Neural cell (in vitro differentiated cells): ENCODE results near the gene GRIN3B. TPM values are rescaled to one million over a fixed set of nuclear protein-coding genes. Genes with fewer than 3 reads are reported as not detected.

Experiments
- H2AFZ ChIP-seq: fragments of 200-600, 300-800 bp; sonication (generic), shearing (Covaris generic); 2 replicates; pipeline ENCODE4 v1.6.0; 2014; ENCODE audit warnings: low read depth, mild to moderate bottlenecking, antibody characterized with exemption, low read length, moderate library complexity
- H3F3A ChIP-seq: fragments of 200-600 bp; shearing (Covaris generic); 2 replicates; pipeline ENCODE4 v1.6.1; 2016; ENCODE audit warnings: mild to moderate bottlenecking, moderate library complexity, mixed read lengths, antibody characterized with exemption, low read length; ENCODE audit not compliant: insufficient read depth, poor library complexity, severe bottlenecking
- H3K27ac ChIP-seq: fragments of 200-600, 300-800 bp; sonication (generic), shearing (Covaris generic); 2 replicates; pipeline ENCODE4 v1.5.1; 2014; ENCODE audit warnings: mild to moderate bottlenecking, low read length, moderate library complexity
- H3K27me3 ChIP-seq: fragments of 300-800, 200-600 bp; sonication (generic), shearing (Covaris generic); 2 replicates; pipeline ENCODE4 v1.6.0; 2014; ENCODE audit warnings: mild to moderate bottlenecking, low read depth, low read length, moderate library complexity; ENCODE audit not compliant: insufficient read depth
- H3K36me3 ChIP-seq: fragments of 300-800, 200-600 bp; sonication (generic), shearing (Covaris generic); 2 replicates; pipeline ENCODE4 v1.5.1; 2014; ENCODE audit warnings: mild to moderate bottlenecking, antibody characterized with exemption, low read length, moderate library complexity; ENCODE audit not compliant: insufficient read depth
- H3K4me2 ChIP-seq: fragments of 300-800, 200-600 bp; sonication (generic), shearing (Covaris generic); 2 replicates; pipeline ENCODE4 v1.6.0; 2014; ENCODE audit warnings: mild to moderate bottlenecking, low read length
- H3K4me3 ChIP-seq: fragments of 300-800, 200-600 bp; sonication (generic), shearing (Covaris generic); 2 replicates; pipeline ENCODE4 v1.5.1; 2014; ENCODE audit warnings: mild to moderate bottlenecking, low read length, moderate library complexity
- H3K79me2 ChIP-seq: fragments of 200-600 bp; shearing (Covaris generic); replicated peaks from 2 replicates; pipeline ENCODE4 v1.6.0; 2014; ENCODE audit warnings: mild to moderate bottlenecking, low read length, moderate library complexity; ENCODE audit not compliant: insufficient read depth
- H3K9ac ChIP-seq: fragments of 300-800, 200-600 bp; sonication (generic), shearing (Covaris generic); 2 replicates; pipeline ENCODE4 v1.6.1; 2016; ENCODE audit warnings: mild to moderate bottlenecking, low read length, mixed read lengths
- H3K9me2 ChIP-seq: fragments of 200-600 bp; shearing (Covaris generic); 2 replicates; pipeline ENCODE4 v1.6.1; 2016; ENCODE audit warnings: mild to moderate bottlenecking, low read length, mixed read lengths; ENCODE audit not compliant: insufficient read depth
- H3K9me3 ChIP-seq: fragments of 200-600, 300-800 bp; sonication (generic), shearing (Covaris generic); 2 replicates; pipeline ENCODE4 v1.6.1; 2016; ENCODE audit warnings: mild to moderate bottlenecking, mixed run types, low read length, moderate library complexity, mixed read lengths
- H4K20me1 ChIP-seq: fragments of 200-600 bp; shearing (Covaris generic); 2 replicates; pipeline ENCODE4 v1.6.1; 2016; ENCODE audit warnings: mild to moderate bottlenecking, mixed run types; ENCODE audit not compliant: insufficient read depth
- CTCF ChIP-seq: fragments of 450-650 bp; IDR thresholded peaks from 2 replicates; pipeline ENCODE4 v1.5.1; 2014; ENCODE audit warnings: antibody characterized with exemption, mild to moderate bottlenecking, moderate library complexity; ENCODE audit not compliant: poor library complexity, severe bottlenecking
- EP300 ChIP-seq: fragments of 450-650 bp; conservative IDR thresholded peaks from 2 replicates; pipeline ENCODE4 v1.6.1; 2014; ENCODE audit warnings: antibody characterized with exemption, mild to moderate bottlenecking, moderate library complexity; ENCODE audit not compliant: poor library complexity, severe bottlenecking
- EZH2 ChIP-seq: fragments of 200-600, 300-800 bp; shearing (Covaris generic), sonication (generic); IDR thresholded peaks from 2 replicates; pipeline ENCODE4 v1.6.1; 2014; ENCODE audit warnings: antibody characterized with exemption, low read length, borderline replicate concordance, mild to moderate bottlenecking; ENCODE audit not compliant: insufficient read depth, poor library complexity, severe bottlenecking
- MXI1 ChIP-seq: fragments of 450-650 bp; conservative IDR thresholded peaks from 2 replicates; pipeline ENCODE4 v1.6.1; 2014; ENCODE audit warnings: antibody characterized with exemption, mild to moderate bottlenecking; ENCODE audit not compliant: poor library complexity, severe bottlenecking
- POLR2AphosphoS5 ChIP-seq: IDR thresholded peaks from 2 replicates; pipeline ENCODE4 v1.6.1; 2012
- RAD21 ChIP-seq: fragments of 450-650 bp; conservative IDR thresholded peaks from 2 replicates; pipeline ENCODE4 v1.6.1; 2014; ENCODE audit warnings: antibody characterized with exemption, mild to moderate bottlenecking, moderate library complexity
- REST ChIP-seq: IDR thresholded peaks from 2 replicates; pipeline ENCODE4 v1.6.1; 2012; ENCODE audit warnings: borderline replicate concordance
- SMC3 ChIP-seq: fragments of 450-650 bp; conservative IDR thresholded peaks from 2 replicates; pipeline ENCODE4 v1.6.1; 2014; ENCODE audit warnings: antibody characterized with exemption, mild to moderate bottlenecking, moderate library complexity; ENCODE audit not compliant: poor library complexity
- TAF1 ChIP-seq: IDR thresholded peaks from 2 replicates; pipeline ENCODE4 v1.6.1; 2012; ENCODE audit warnings: low read depth
- polyA plus RNA-seq: library from polyadenylated mRNA; depleted of rRNA; stranded (reverse); fragments of >200 nt; gene quantifications from 2 replicates; pipeline ENCODE4 v1.2.3, GENCODE V29; 2014

GRIN3B gene
- polyA plus RNA-seq, 1 donor from 2014 or later: 0.46 TPM

GRCh38 chr19:1049106-1049505, 48.9 kb downstream of the GRIN3B start:
- TF ChIP-seq POLR2AphosphoS5 (no peak), MXI1 (no peak), TAF1 (no peak), EZH2 (no peak), RAD21 (no peak), EP300 (no peak), CTCF (no peak), REST (no peak), SMC3 (no peak)

GRCh38 chr19:1049800-1050199, 49.6 kb downstream of the GRIN3B start:
- H3K9me2 ChIP-seq: no peaks in the 10 kb centered on the region
- H3K9me3 ChIP-seq: no peaks in the 10 kb centered on the region
- H3K27me3 ChIP-seq: no peaks in the 10 kb centered on the region
- no peak overlapping the region for H3K4me3 ChIP-seq
- no peak overlapping the region for H2AFZ ChIP-seq
- H3K36me3 ChIP-seq: peaks cover 5% of the 10 kb centered on the region
- H4K20me1 ChIP-seq: no peaks in the 10 kb centered on the region
- H3K27ac ChIP-seq: no peak overlapping the region
- no peaks in the 10 kb centered on the region for H3K79me2 ChIP-seq
- TF ChIP-seq SMC3: no peak
- no peak for TF ChIP-seq MXI1
- no peak for TF ChIP-seq EP300
- no peak for TF ChIP-seq POLR2AphosphoS5
- TF ChIP-seq REST: no peak
- no peak for TF ChIP-seq CTCF
- no peak for TF ChIP-seq EZH2
- TF ChIP-seq TAF1: no peak
- no peak for TF ChIP-seq RAD21
- H3F3A ChIP-seq: no peaks in the 10 kb centered on the region
- no peak overlapping the region for H3K9ac ChIP-seq
- H3K4me2 ChIP-seq: no peak overlapping the region

More at GRCh38 chr19:1049106-1049505, 48.9 kb downstream of the GRIN3B start:
- H3K9me3 ChIP-seq: no peaks in the 10 kb centered on the region
- no peaks in the 10 kb centered on the region for H3K27me3 ChIP-seq
- H3K4me3 ChIP-seq: no peak overlapping the region
- H3K9me2 ChIP-seq: no peaks in the 10 kb centered on the region
- no peaks in the 10 kb centered on the region for H3K36me3 ChIP-seq
- no peak overlapping the region for H3K9ac ChIP-seq
- H4K20me1 ChIP-seq: no peaks in the 10 kb centered on the region
- H3K79me2 ChIP-seq: no peaks in the 10 kb centered on the region
- H3K27ac ChIP-seq: no peak overlapping the region
- no peak overlapping the region for H3K4me2 ChIP-seq
- no peaks in the 10 kb centered on the region for H3F3A ChIP-seq
- no peak overlapping the region for H2AFZ ChIP-seq
